OCI-LY3 (cell line): ENCODE measurements around the gene FAM13C.

Source experiments
- H2AFZ ChIP-seq: fragments of 200-600, 300-600 bp; shearing (Covaris generic); 2 replicates; pipeline ENCODE4 v1.6.0; 2014; ENCODE audit warnings: antibody characterized with exemption, low read depth, low read length
- H3K27ac ChIP-seq: fragments of 200-600, 300-600 bp; sonication (generic); 2 replicates; pipeline ENCODE4 v1.5.1; 2014; ENCODE audit warnings: mild to moderate bottlenecking, low read length, moderate library complexity, mixed read lengths
- H3K27me3 ChIP-seq: fragments of 200-600, 300-600 bp; sonication (generic); 2 replicates; pipeline ENCODE4 v1.6.1; 2014; ENCODE audit warnings: low read depth, low read length, mixed read lengths
- H3K36me3 ChIP-seq: fragments of 200-600, 300-600 bp; sonication (generic); replicated peaks from 2 replicates; pipeline ENCODE3; 2014; ENCODE audit warnings: low read depth, low read length, mixed read lengths
- H3K4me1 ChIP-seq: fragments of 300-600, 200-600 bp; sonication (generic); 2 replicates; pipeline ENCODE4 v1.6.1; 2014; ENCODE audit warnings: low read length, mixed read lengths
- H3K4me2 ChIP-seq: fragments of 200-600, 300-600 bp; sonication (generic); 2 replicates; pipeline ENCODE4 v1.6.1; 2014; ENCODE audit warnings: low read length, mixed read lengths
- H3K4me3 ChIP-seq: fragments of 300-600, 200-600 bp; sonication (generic); 2 replicates; pipeline ENCODE4 v1.5.1; 2014; ENCODE audit warnings: antibody characterized with exemption, mild to moderate bottlenecking, low read length, moderate library complexity
- H3K79me2 ChIP-seq: fragments of 300-600, 200-600 bp; shearing (Covaris generic); 2 replicates; pipeline ENCODE4 v1.6.1; 2014; ENCODE audit warnings: mild to moderate bottlenecking, low read length, mixed read lengths
- H3K9ac ChIP-seq: fragments of 300-600, 200-600 bp; shearing (Covaris generic); 2 replicates; pipeline ENCODE4 v1.6.0; 2014; ENCODE audit warnings: mild to moderate bottlenecking, low read length, moderate library complexity
- H3K9me3 ChIP-seq: fragments of 200-600, 300-600 bp; shearing (Covaris generic); 2 replicates; pipeline ENCODE4 v1.6.1; 2014; ENCODE audit warnings: low read length, mixed read lengths; ENCODE audit not compliant: insufficient read depth
- H4K20me1 ChIP-seq: fragments of 200-600, 300-600 bp; sonication (generic); 2 replicates; pipeline ENCODE4 v1.6.1; 2016; ENCODE audit warnings: low read length, mixed read lengths; ENCODE audit not compliant: insufficient read depth
- EZH2phosphoT487 ChIP-seq: fragments of 200-600 bp; shearing (Covaris generic); IDR thresholded peaks from 2 replicates; pipeline ENCODE4 v1.6.1; 2018; ENCODE audit warnings: antibody characterized with exemption, mixed run types, low read depth
- TF ChIP-seq, protein P1 (sequence below): fragments of 200-600, 300-600 bp; sonication (generic); IDR thresholded peaks from 2 replicates; pipeline ENCODE4 v1.5.1; 2014; ENCODE audit warnings: antibody characterized with exemption, low read length, low read depth

Gene FAM13C

GRCh38 chr10:59366290-59366689 lies 3.9 kb upstream of the FAM13C start:
- Histone ChIP-seq H2AFZ (no peak overlapping the region), H3K4me2 (no peak overlapping the region), H3K36me3 (no peaks in the 10 kb centered on the region), H4K20me1 (no peaks in the 10 kb centered on the region), H3K27ac (no peak overlapping the region), H3K9ac (no peak overlapping the region), H3K4me3 (no peak overlapping the region), H3K79me2 (no peaks in the 10 kb centered on the region), H3K4me1 (no peaks in the 10 kb centered on the region), H3K9me3 (no peaks in the 10 kb centered on the region), H3K27me3 (no peaks in the 10 kb centered on the region)
- TF ChIP-seq, protein P1, sequence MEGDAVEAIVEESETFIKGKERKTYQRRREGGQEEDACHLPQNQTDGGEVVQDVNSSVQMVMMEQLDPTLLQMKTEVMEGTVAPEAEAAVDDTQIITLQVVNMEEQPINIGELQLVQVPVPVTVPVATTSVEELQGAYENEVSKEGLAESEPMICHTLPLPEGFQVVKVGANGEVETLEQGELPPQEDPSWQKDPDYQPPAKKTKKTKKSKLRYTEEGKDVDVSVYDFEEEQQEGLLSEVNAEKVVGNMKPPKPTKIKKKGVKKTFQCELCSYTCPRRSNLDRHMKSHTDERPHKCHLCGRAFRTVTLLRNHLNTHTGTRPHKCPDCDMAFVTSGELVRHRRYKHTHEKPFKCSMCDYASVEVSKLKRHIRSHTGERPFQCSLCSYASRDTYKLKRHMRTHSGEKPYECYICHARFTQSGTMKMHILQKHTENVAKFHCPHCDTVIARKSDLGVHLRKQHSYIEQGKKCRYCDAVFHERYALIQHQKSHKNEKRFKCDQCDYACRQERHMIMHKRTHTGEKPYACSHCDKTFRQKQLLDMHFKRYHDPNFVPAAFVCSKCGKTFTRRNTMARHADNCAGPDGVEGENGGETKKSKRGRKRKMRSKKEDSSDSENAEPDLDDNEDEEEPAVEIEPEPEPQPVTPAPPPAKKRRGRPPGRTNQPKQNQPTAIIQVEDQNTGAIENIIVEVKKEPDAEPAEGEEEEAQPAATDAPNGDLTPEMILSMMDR, result no peak
- TF ChIP-seq EZH2phosphoT487, result no peak

- Histone ChIP-seq H3K4me3 (no peak overlapping the region), H4K20me1 (no peaks in the 10 kb centered on the region), H2AFZ (no peak overlapping the region), H3K9me3 (no peaks in the 10 kb centered on the region), H3K27ac (no peak overlapping the region), H3K4me2 (no peak overlapping the region), H3K4me1 (no peaks in the 10 kb centered on the region), H3K36me3 (no peaks in the 10 kb centered on the region), H3K9ac (no peak overlapping the region), H3K79me2 (no peaks in the 10 kb centered on the region), H3K27me3 (no peaks in the 10 kb centered on the region)
- TF ChIP-seq EZH2phosphoT487, result no peak
- TF ChIP-seq, protein P1, result no peak
Observed at GRCh38 chr10:59363446-59363958, 1.2 kb upstream of the FAM13C start.

GRCh38 chr10:59362959-59363381 lies 621 bp upstream of the FAM13C start:
- Histone ChIP-seq H3K4me2 (no peak overlapping the region), H3K36me3 (no peaks in the 10 kb centered on the region), H3K27me3 (no peaks in the 10 kb centered on the region), H3K9me3 (no peaks in the 10 kb centered on the region), H4K20me1 (no peaks in the 10 kb centered on the region), H3K27ac (no peak overlapping the region), H2AFZ (no peak overlapping the region), H3K4me1 (no peaks in the 10 kb centered on the region), H3K79me2 (no peaks in the 10 kb centered on the region), H3K4me3 (no peak overlapping the region), H3K9ac (no peak overlapping the region)
- TF ChIP-seq EZH2phosphoT487, result no peak
- TF ChIP-seq, protein P1, result no peak

DNA sequence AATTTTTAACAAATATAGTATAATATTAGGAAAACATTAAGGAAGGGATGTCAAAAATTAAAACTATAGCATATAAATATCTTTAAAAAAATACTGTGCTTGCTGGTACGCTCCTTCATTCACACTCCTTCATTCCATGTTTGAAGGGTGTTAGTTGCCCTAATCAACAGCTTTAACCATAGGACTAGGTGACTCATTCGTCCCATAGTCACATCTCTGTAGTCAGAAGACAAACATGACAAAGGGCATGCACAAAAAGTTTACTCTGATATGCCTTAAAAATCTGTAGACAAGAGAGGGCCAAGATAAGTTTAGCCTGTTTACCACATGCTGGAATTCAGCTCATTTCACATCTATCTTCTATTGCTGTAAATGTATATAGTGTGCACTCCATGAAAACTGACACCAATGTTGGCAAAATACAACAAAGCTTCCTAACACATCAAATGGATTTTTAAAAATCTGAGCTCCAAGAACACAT lies 646 bp downstream of the FAM13C start:
- Histone ChIP-seq H4K20me1 (no peaks in the 10 kb centered on the region), H3K27ac (no peak overlapping the region), H3K27me3 (no peaks in the 10 kb centered on the region), H3K4me2 (no peak overlapping the region), H3K9ac (no peak overlapping the region), H2AFZ (no peak overlapping the region), H3K4me3 (no peak overlapping the region), H3K4me1 (no peaks in the 10 kb centered on the region), H3K36me3 (no peaks in the 10 kb centered on the region), H3K9me3 (no peaks in the 10 kb centered on the region), H3K79me2 (no peaks in the 10 kb centered on the region)
- no peak for TF ChIP-seq EZH2phosphoT487
- TF ChIP-seq, protein P1, result no peak
